ENCODE results near the gene AMHR2. TPM values are rescaled to one million over a fixed set of nuclear protein-coding genes. Genes with fewer than 3 reads are reported as not detected.
A peak's percentile ranks its signal among the peaks of the same experiment; 100 is the strongest.

AMHR2 gene
- total RNA-seq, 3 donors from 2014 or later = 0.15 TPM; not detected in 2

DNA sequence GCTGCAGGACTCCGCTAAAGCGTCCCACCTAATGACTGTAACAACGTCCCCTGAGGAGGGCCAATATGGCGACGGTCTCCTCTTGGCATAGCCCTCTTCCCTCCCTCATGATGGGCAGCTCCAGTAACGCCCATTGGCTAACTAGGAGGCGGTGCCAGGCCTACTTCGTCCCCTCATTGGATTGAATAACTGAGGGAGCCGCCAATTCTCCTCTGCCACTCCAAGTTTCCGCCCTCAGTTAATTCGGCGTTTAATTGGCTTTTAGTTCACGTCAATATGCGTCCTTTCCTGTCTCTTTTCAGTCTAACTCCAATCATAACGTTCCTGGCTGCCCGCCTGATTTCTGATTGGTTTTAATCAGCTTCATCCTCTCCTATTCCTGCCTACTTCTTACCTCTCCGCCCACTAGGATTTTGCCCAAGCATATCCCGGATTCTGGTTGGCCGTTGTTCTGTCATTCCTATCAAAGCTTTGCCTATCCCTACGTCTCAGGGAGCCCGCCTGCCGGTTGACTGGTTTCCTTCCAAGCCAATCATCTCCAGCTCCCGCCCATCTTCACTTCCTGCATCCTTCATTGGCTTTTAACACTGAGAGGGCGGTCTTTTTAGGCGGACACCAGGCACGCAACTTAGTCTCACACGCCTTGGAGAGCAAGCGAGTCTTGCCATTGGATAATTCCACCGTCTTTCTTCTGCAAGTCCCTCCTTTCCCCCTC is 44.1 kb upstream of the AMHR2 start:
- H3K27me3 ChIP-seq = no peaks in the 10 kb centered on the region
- peak; percentile 99 to 100 for DNase-seq (ENCODE audit: low spot score in 2 of 2)
- intact Hi-C loops (cut with DNase I; ENCODE audit: low total_unique reads) = loop anchor here (10.0 kb wide), 1 partner anchor 1095 kb away; no protein-coding TSS in a partner anchor
- no peaks in the 10 kb centered on the region for H3K9me3 ChIP-seq
- H3K4me3 ChIP-seq = peak overlapping the region; percentile 57 to 75 (median 72)
- peaks cover 15 to 32% of the 10 kb centered on the region in 2 donors for H3K4me1 ChIP-seq
- TF ChIP-seq, protein P1, sequence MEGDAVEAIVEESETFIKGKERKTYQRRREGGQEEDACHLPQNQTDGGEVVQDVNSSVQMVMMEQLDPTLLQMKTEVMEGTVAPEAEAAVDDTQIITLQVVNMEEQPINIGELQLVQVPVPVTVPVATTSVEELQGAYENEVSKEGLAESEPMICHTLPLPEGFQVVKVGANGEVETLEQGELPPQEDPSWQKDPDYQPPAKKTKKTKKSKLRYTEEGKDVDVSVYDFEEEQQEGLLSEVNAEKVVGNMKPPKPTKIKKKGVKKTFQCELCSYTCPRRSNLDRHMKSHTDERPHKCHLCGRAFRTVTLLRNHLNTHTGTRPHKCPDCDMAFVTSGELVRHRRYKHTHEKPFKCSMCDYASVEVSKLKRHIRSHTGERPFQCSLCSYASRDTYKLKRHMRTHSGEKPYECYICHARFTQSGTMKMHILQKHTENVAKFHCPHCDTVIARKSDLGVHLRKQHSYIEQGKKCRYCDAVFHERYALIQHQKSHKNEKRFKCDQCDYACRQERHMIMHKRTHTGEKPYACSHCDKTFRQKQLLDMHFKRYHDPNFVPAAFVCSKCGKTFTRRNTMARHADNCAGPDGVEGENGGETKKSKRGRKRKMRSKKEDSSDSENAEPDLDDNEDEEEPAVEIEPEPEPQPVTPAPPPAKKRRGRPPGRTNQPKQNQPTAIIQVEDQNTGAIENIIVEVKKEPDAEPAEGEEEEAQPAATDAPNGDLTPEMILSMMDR (IDR thresholded peaks at IDR 0.05) = no peak
- peak; percentile 89 for TF ChIP-seq POLR2A (IDR thresholded peaks at IDR 0.05)
- TF ChIP-seq POLR2AphosphoS5 (IDR thresholded peaks at IDR 0.05) = peak; percentile 95 to 99 (median 99)
- H3K27ac ChIP-seq = peak overlapping the region; percentile 99
- H3K36me3 ChIP-seq = no peaks in the 10 kb centered on the region

DNA sequence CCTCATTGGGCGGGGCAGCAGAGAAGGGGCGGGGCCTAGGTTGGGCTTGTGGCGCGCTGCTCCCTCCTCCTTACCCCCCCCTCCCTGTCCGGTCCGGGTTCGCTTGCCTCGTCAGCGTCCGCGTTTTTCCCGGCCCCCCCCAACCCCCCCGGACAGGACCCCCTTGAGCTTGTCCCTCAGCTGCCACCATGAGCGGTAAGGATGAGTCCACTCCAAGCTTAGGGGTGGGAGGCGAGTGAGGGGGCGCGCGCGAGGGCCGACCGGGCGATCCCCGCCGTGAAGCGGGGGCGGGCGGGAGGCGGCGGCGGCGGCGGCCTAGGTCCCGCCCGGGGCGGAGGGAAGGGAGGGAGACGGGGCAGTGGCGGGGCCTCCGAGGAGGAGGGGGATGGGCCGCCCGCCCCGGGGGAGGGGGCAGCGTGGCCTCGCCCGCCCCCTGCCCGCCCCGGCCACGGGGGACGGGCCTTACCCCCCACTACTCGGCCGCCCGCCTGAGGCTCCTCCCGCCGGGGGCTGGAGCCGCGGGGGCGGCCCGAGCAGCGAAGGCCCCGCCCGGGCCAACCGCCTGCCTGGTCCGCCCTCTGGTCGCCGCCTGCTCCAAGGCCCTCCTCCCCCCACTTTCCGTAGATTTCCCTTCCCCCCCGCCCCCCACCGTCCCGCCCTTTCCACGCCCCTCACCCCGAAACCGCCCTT is 43.4 kb upstream of the AMHR2 start, which contains the start of gene SP1:
SP1 (plus strand) TSS at position 73 of the 690 bp plus-strand sequence; CDS start at position 189, 116 bp downstream.
- peak within 1 kb of the TSS; percentile 57 to 75 (median 72) for H3K4me3 ChIP-seq
- peak in 2 of 3 donors; percentile 3 to 27 for TF ChIP-seq POLR2AphosphoS5 (IDR thresholded peaks at IDR 0.05)
- TF ChIP-seq, protein P1 (IDR thresholded peaks at IDR 0.05) = no peak
- peak; percentile 28 for TF ChIP-seq POLR2A (IDR thresholded peaks at IDR 0.05)
- H3K27ac ChIP-seq = peak within 1 kb of the TSS; percentile 99
- peaks cover 15 to 35% of the 10 kb centered on the region in 2 donors for H3K4me1 ChIP-seq
- no peaks in the 10 kb centered on the region for H3K9me3 ChIP-seq
- DNase-seq (ENCODE audit: low spot score in 2 of 2) = peak; percentile 88 to 90
- intact Hi-C loops (cut with DNase I; ENCODE audit: low total_unique reads) = loop anchor here (10.0 kb wide), 1 partner anchor 1095 kb away; no protein-coding TSS in a partner anchor
- no peaks in the 10 kb centered on the region for H3K27me3 ChIP-seq
- H3K36me3 ChIP-seq = no peaks in the 10 kb centered on the region

DNA sequence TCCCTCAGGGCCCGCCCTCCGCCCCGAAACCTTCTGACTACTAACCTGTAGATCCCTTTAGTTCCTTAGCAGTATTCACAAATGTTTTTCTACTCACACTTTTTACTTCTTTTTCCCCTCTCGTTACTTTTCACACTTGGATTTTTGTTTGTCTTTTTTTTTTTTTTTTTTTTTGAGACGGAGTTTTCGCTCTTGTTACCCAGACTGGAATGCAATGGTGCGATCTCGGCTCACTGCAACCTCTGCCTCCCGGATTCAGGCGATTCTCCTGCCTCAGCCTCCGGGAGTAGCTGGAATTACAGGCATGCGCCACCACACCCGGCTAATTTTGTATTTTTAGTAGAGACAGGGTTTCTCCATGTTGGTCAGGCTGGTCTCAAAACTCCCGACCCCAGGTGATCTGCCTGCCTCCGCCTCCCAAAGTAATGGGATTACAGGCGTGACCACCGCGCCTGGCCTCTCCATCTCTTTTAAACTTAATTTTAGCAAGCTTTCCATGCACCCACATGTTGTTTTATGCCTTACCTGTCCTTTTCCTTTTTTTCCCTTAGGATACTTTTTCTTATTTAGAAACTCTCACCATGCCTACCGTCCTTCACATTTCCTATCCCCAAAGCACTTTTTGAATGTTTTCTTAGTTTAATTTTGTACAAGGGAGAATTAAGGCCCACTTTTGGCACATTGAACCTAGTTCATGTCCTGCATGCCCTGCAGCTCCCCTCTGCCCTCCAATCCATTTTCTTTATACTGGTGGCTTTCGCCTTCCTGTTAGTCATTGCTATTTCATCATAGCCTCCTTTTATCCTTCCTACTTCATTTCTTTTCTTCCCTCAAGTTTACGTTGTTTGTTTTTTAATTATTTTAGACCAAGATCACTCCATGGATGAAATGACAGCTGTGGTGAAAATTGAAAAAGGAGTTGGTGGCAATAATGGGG is 42.6 kb upstream of the AMHR2 start:
- H3K4me1 ChIP-seq = peaks cover 15 to 35% of the 10 kb centered on the region in 2 donors
- no peaks in the 10 kb centered on the region for H3K36me3 ChIP-seq
- peak in 1 of 2 donors; percentile 45 for DNase-seq (ENCODE audit: low spot score in 2 of 2)
- H3K27ac ChIP-seq = peak overlapping the region; percentile 99
- TF ChIP-seq, protein P1 (IDR thresholded peaks at IDR 0.05) = no peak
- TF ChIP-seq POLR2AphosphoS5 (IDR thresholded peaks at IDR 0.05) (no peak), POLR2A (IDR thresholded peaks at IDR 0.05) (no peak)
- no peaks in the 10 kb centered on the region for H3K9me3 ChIP-seq
- H3K27me3 ChIP-seq = no peaks in the 10 kb centered on the region
- H3K4me3 ChIP-seq = peak overlapping the region; percentile 57 to 75 (median 69)
- intact Hi-C loops (cut with DNase I; ENCODE audit: low total_unique reads) = loop anchor here (10.0 kb wide), 1 partner anchor 1096 kb away; no protein-coding TSS in a partner anchor

DNA sequence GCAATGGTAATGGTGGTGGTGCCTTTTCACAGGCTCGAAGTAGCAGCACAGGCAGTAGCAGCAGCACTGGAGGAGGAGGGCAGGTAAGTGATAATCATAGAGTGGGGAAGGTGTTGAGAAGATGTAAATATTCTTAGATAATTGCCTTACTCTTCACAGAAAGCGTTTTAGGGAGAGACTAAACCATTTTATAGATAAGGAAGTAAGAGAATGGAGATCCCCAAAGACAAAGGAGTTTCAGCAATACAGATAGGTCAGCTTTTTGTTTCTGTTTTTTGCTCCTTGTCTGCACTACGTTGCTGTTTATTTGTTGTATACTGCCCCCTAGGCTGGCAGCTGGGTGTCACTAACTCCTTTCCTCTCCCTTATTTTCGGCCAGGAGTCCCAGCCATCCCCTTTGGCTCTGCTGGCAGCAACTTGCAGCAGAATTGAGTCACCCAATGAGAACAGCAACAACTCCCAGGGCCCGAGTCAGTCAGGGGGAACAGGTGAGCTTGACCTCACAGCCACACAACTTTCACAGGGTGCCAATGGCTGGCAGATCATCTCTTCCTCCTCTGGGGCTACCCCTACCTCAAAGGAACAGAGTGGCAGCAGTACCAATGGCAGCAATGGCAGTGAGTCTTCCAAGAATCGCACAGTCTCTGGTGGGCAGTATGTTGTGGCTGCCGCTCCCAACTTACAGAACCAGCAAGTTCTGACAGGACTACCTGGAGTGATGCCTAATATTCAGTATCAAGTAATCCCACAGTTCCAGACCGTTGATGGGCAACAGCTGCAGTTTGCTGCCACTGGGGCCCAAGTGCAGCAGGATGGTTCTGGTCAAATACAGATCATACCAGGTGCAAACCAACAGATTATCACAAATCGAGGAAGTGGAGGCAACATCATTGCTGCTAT is 41.7 kb upstream of the AMHR2 start:
- peak in 1 of 2 donors; percentile 34 for DNase-seq (ENCODE audit: low spot score in 2 of 2)
- Histone ChIP-seq H3K4me3 (peak overlapping the region; percentile 57 to 75 (median 69)), H3K36me3 (no peaks in the 10 kb centered on the region), H3K27ac (peak overlapping the region; percentile 99), H3K9me3 (no peaks in the 10 kb centered on the region), H3K27me3 (no peaks in the 10 kb centered on the region), H3K4me1 (peaks cover 15 to 37% of the 10 kb centered on the region in 2 donors)
- TF ChIP-seq, protein P1 (IDR thresholded peaks at IDR 0.05) = peak in 2 of 3 donors; percentile 21 to 30
- TF ChIP-seq POLR2A (IDR thresholded peaks at IDR 0.05) = no peak
- intact Hi-C loops (cut with DNase I; ENCODE audit: low total_unique reads) = loop anchor here (10.0 kb wide), 1 partner anchor 1097 kb away; no protein-coding TSS in a partner anchor
